Activated T-cell treated with anti-CD3 and anti-CD28 coated beads for 24 hours (primary cell): ENCODE results near the gene KCTD12.
A peak's percentile ranks its signal among the peaks of the same experiment; 100 is the strongest.
"Not testable (repeated sequence)": the region's sequence is repeated elsewhere in the genome, so short reads cannot be mapped to it uniquely, and the experiment has no call there.

Source experiments
- DNase-seq: peaks from one replicate; pipeline ENCODE4 v3.0.0-alpha.2; 2020; ENCODE audit warnings: low read depth

The KCTD12 gene

GRCh38 chr13:76886292-76887075 is at the start of gene KCTD12:
Gene KCTD12, minus strand, starts transcription at chr13:76886405. Its CDS starts 257 bp downstream, at chr13:76886148.
- DNase-seq: peak; percentile 69

GRCh38 chr13:76934671-76935070 is 48.5 kb upstream of the KCTD12 start:
- no peak for DNase-seq

DNA sequence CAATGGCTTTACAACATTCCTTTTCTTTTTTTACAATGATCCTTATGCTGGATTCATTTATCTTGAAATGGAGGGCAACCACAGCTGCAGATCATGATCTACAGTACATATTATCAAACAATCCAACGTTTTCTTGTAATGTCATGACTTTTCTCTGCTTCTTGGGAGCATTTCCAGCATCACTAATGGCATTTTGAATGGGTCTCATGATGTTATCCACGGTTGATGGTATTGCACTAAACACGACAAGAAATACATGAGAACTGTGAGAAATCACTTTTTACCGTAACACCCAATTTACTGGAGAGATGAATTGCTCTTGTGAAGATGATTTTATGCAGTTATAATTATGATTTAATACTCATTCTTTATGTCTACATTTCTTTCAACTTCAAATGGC is 45.9 kb upstream of the KCTD12 start:
- DNase-seq: no peak

GRCh38 chr13:76929851-76930374 is 43.7 kb upstream of the KCTD12 start:
- no peak for DNase-seq

- no peak for DNase-seq
Observed at GRCh38 chr13:76929320-76929719, 43.1 kb upstream of the KCTD12 start.

DNA sequence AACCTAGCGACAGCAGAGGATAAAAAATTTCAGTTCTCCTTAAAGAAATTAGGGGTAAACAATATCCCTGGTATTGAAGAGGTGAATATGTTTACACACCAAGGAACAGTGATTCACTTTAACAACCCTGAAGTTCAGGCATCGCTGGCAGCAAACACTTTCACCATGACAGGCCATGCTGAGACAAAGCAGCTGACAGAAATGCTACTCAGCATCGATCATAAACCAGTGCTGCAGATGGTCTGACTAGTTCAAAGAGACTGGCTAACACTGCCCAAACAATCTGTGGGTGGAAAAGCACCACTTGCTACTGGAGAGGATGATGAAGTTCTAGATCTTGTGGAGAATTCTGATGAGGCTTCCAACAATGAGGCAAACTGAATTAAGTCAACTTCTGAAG is 42.3 kb upstream of the KCTD12 start:
- no peak for DNase-seq

DNA sequence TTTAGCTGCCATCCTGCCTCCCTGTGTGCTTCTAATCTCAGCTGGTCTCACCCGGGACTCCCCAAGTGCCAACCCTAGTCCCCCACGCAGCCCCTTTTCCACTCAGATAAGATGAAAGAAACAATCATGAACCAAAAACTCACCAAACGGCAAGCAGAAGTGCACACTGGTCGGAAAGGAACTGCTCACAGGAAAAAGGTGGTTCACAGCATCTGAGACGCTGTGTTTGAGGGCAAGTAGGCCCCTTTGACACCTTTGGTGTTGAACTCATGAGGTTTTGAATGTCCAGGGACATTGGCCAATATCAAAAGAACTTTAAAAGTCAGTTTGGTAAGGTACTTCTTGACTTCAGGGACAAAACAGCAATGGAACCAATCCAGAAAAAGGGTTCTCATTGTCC is 41.8 kb upstream of the KCTD12 start:
- DNase-seq: no peak

DNA sequence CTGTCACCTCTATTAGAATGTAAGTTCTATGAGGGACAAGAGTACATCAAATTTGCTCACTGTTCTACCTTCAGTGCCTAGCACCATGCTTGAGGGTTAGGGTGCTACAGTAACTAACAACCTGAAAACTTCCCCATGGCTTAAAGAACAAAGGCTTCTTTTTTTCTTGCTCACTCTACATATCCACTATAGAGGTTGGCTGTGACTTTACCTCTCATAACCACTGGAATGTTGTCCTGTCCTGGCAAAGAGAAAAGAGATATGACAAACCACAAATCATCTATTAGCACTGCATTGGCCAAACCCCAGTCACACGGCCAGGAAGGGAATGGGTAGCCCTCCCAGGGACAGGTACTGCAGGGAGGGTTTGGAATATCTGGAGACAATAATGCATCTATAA is 38.9 kb upstream of the KCTD12 start:
- DNase-seq: no peak

DNA sequence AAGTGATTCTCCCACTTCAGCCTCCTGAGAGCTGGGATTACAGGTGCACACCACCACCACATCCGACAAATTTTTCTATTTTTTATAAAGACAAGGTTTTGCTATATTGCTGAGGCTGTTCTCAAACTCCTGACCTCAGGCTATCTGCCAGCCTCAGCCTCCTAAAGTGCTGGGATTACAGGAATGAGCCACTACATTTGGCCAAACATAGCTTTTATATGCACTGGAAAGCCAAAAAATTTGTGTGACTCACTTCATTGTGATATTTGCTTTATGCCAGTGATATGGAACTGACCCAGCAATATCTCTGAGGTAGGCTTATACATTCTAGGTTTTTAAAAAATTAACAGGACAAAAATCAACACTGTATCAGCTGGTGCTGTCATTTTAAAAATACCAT is 35.3 kb upstream of the KCTD12 start:
- no peak for DNase-seq

- not testable (repeated sequence) for DNase-seq
Observed at GRCh38 chr13:76917755-76918481, 31.7 kb upstream of the KCTD12 start.

DNA sequence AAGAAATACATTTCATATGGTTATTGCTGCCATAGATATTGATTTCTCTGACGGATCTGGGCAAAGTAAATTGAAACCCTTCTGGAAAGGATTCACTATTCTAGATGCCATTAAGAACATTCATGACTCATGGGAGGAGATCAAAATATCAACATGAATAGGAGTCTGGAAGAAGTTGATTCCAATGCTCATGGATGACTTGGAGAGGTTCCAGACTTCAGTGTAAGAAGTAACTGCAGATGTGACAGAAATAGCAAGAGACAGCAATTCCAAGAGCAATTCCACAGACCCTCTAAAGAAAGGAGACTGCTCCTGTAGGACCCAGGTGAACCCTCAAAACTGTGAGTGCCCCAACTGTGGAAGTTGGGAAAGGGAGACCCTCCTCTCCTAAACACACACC is 30.9 kb upstream of the KCTD12 start:
- no peak for DNase-seq

GRCh38 chr13:76913898-76914297 is 27.7 kb upstream of the KCTD12 start:
- no peak for DNase-seq

DNA sequence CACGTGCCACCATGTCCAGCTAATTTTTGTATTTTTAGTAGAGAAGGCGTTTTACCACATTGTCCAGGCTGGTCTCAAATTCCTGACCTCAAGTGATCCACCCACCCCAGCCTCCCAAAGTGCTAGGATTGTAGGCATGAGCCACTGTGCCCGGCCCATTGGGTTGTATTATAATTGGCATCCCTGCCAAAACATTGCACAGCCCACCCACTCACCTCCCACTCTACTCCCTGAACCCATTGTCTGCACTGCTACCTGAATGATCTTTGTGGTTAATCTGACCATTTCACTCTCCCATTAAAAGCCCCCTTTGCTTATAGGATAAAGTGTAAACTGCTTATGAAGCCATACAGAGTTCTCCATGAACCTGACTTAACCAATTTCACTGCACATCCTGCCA is 26.3 kb upstream of the KCTD12 start:
- DNase-seq: no peak

DNA sequence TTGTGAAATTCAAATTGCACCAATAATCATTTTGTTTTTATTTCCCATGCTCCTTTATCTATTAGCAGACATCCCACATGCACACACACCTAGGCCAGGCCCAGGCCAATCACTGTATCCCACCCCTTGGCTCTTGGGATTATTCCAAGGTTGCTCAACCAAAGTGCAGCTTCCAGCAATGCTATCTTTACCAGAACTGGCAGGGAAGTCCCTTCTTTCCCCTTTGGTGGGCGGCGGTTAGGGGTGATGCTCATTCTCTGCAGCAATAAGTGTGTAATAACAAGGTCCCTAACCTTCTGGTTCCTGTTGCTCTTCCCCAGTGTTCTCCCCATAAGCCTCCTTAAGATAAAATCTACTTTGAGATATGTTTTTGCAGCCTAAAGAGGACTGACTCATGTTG is 18.3 kb upstream of the KCTD12 start:
- no peak for DNase-seq

DNA sequence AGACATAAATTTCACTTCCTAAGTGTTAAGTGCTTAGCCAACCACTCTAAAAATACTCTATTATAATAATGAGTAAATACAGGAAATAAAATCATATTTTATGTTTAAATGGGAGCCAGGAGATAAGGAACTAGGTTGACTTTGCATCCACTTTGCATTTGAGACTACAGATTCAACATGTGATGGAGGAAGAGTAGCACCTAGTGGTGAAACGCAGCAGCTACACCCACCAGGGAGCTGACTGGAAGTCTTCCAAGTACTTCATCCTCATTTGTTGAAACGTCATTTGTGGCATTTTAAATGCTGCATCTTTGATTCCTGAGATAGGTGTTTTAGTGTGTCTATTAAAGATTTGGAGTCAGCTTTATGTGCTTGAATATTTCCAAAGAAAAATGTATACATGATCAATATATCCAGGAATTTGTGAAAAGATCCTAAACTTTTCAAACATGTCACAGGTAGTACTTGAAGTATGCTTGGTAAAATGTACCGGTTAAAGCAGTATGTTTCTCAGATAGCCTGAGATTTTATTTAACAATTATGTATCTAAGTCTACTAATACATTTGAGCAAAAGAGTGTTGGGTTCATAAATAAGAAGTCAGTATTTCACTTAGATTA is 17.4 kb upstream of the KCTD12 start:
- DNase-seq: peak; percentile 51

DNA sequence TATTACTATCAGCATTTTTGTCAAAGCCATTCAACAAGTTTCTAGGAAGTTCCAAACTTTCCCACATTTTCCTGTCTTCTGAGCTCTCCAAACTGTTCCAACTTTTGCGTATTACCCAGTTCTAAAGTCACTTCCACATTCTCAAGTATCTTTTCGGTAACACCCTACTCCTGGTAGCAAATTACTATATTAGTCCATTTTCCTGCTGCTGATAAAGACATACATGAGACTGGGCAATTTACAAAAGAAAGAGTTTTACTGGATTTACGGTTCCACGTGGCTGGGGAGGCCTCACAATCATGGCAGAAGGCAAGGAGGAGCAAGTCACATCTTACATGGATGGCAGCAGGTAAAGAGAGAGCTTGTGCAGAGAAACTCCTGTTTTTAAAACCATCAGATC is 12.9 kb upstream of the KCTD12 start:
- DNase-seq: not testable (repeated sequence)

DNA sequence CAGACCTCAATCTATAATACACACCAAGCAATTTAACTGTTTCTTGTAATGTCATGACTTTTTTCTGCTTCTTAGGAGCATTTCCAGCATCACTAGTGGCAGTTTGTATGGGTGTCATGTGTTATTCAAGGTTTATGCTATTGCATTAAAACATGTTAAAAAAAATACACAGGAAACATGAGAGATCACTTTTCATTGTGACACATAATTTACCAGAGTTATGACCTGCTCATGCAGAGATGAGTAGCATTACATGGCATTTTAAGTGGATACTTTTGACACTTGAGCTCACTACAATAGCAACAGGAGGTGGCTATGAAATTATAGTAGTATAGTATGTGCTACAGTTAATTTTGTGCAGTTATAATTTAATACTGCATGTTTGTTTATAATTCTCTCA is 11.0 kb upstream of the KCTD12 start:
- DNase-seq: not testable (repeated sequence)

DNA sequence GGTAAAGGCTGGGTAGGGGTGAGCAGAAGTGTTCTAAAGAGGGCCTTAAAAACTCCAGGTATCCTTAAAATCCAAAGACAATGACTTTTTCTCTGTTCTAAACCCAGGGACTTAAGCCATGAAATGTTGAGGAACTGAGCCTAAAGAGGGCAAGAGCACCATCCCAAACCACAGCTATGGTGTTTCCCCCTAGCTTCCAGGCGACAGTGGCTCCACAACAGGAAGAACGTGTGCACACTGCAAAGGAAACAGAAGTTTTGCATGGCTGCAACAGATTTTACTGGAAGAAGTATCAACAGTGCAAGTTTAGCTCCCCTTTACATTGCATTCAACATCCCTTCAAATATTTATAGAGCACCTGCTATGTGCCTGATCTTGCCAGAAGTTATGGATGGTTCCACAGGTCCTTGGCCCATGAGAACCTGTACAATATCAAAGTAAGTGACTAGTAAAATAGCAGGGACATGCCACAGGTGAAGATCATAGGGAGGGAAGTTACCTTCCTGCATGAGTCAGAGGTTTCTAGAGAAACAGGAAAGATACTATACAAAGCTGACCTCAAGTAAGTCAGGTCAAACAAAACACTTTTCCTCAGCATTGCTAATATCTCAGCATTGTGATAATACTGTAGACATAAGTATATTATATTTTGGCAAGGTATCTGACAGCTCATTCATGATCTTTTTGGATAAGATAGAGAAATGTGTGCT is 8.4 kb upstream of the KCTD12 start:
- DNase-seq: no peak

DNA sequence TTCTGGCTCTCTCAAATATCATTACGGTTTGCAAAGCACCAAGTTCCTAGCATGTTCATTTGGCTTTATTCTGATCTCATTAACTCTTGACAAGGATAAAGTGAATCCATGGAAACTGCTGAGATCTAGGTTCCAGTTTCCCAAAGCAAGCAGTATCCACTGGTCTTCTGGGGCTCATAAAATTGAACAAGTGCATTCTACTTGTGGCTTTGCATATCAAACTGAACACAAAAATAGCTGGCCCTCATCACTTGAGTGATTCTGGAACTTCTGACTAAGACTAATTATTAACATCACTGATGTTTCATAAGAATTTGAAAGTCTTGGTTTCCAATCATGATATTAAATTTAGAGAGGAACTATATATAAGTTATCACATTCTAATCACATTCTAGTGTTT is 6.3 kb upstream of the KCTD12 start:
- DNase-seq: no peak

GRCh38 chr13:76890021-76890420 is 3.8 kb upstream of the KCTD12 start:
- no peak for DNase-seq

- DNase-seq: no peak
Observed at GRCh38 chr13:76889254-76889653, 3.0 kb upstream of the KCTD12 start.

GRCh38 chr13:76888421-76888820 is 2.2 kb upstream of the KCTD12 start:
- no peak for DNase-seq
